NCI-H1048 (cell line): ENCODE data around the gene CYP27B1.

Experiments used
- DNase-seq: peaks from one replicate; lab custom pipeline; 2025; lab: John Stamatoyannopoulos, UW

Gene CYP27B1

DNA sequence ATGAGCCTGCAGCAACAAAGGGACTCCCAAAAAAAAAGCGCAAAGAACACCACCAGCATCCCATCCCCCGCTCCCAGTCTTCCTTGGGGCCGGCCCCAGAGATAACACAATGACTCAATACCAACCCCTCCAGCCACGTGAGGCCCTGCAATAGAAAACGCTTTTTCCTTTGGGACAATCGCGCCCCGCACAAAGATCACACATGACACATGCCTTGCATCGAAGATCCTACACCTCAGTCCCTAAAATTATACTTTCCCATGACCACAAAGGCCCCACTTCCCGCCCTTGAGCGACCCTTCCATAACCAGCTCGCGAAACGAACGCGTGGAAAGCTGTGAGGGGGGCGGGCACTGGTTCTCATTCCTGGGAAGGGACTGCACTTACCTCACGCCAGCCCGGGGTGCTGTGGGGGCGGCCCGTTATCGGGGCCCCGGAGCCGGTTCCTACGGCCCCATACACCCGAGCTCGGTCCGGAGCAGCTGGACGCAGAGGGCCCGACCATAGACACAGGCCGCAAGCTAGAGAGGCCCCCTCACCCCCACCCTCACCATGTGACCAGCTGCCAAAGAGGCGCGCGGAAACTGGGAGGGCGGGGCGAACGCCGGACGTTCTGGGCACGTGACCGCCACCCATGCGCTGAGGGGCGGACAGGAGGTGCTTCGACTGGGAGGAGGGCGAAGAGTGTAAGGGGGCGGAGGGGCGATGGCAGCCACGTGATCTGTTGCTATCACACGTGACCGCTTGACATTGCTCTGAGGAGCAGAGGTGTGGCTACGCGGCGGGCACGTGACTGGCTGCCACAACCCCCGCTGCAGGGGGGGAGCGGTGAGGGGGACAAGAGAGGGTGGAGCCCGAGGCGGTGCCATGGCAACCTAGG, 14.8 kb downstream of the CYP27B1 start, which contains the start of gene CDK4:
TSS of gene CDK4 (minus strand) at position 523 of the 880 bp plus-strand sequence. CDS start 593 bp downstream, outside the sequence.
- DNase-seq, result peak; percentile 97

DNA sequence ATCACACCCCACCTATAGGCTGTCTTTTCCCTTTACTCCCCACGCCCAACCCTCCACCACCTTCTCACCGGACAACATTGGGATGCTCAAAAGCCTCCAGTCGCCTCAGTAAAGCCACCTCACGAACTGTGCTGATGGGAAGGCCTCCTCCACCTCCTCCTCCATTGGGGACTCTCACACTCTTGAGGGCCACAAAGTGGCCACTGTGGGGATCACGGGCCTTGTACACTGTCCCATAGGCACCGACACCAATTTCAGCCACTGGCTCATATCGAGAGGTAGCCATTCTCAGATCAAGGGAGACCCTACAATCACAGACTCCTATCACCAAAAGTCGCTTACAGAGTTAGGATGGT, 15.5 kb downstream of the CYP27B1 start:
- no peak for DNase-seq

DNA sequence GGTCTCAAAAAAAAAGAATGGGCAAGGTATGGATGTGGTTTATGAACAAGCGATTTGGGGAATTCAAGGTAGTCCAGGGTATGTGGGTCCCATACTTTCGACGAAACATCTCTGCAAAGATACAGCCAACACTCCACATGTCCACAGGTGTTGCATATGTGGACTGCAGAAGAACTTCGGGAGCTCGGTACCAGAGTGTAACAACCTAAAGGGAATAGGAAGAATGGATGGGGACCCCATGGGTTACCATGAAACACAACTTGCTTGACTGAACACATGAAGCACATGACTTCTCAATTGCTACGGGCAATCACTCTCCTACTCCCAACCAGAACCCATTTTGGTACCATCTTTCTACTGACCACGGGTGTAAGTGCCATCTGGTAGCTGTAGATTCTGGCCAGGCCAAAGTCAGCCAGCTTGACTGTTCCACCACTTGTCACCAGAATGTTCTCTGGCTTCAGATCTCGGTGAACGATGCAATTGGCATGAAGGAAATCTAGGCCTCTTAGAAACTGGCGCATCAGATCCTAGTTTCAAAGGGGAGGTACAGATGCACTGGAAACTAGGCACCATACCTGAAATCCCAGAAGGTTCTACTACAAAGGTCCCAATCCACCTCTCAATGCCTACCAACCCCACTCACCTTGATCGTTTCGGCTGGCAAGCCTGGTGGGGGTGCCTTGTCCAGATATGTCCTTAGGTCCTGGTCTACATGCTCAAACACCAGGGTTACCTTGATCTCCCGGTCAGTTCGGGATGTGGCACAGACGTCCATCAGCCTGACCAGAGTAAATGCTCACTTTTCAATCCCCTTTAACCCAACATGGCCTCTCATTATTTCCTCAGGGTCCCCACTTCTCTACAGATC, 16.1 kb downstream of the CYP27B1 start:
- no peak for DNase-seq

- DNase-seq, result no peak
Measured at GRCh38 chr12:57749061-57749460, 17.8 kb downstream of the CYP27B1 start.

DNA sequence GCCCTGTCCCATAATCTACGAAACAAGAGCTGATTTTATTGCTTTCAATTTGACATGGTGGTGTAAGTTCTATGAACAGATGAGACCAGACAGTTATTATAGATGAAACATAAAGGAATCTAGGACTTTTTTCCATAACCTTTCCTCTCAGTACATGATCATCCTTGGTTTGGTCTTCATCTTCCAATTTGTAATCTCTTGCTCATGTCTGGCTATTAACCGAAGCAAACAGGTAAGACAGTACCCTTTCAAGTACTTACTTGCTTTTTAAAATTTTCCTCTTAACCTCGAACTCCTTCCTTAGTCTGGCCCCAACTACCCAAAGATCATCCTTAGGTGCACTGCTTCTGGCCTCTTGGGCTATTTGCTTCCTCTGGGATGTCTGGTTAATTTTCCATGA, 20.9 kb downstream of the CYP27B1 start:
- no peak for DNase-seq

GRCh38 chr12:57745485-57745881, 21.4 kb downstream of the CYP27B1 start:
- no peak for DNase-seq

GRCh38 chr12:57744777-57745484, 21.9 kb downstream of the CYP27B1 start, which contains the start of gene TSPAN31:
TSS of gene TSPAN31 (plus strand) at chr12:57745039. CDS start at chr12:57745155, 116 bp downstream.
- peak; percentile 90 for DNase-seq

DNA sequence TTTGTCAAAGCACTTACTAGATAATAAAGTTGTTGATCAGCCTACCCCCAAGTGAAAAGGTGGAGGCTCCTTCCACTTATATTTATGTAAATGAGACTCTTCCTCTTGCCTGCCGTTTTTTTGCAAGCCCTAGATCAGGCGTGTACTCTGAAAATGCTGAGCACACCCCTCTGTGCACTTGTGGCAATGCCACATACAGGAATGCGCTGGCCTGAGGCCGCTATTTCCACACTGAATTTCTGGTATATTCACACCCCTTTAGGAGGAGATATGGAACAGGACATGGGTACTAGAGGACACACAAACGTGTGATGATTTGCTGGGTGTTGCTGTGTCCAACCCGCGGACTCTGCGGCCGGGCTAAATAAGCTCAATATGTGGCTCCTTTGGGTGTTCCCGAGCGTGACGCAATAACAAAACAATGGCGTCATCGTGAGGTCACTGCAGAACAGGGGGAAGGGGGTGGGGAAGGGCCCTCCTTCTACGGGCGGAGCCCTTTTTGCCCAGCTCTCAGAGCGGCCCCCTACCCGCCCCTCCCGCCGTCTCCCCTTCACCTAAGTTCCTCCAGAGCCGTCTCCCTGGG, 22.6 kb downstream of the CYP27B1 start:
- peak; percentile 69 for DNase-seq

GRCh38 chr12:57743769-57744168, 23.1 kb downstream of the CYP27B1 start:
- DNase-seq, result no peak

DNA sequence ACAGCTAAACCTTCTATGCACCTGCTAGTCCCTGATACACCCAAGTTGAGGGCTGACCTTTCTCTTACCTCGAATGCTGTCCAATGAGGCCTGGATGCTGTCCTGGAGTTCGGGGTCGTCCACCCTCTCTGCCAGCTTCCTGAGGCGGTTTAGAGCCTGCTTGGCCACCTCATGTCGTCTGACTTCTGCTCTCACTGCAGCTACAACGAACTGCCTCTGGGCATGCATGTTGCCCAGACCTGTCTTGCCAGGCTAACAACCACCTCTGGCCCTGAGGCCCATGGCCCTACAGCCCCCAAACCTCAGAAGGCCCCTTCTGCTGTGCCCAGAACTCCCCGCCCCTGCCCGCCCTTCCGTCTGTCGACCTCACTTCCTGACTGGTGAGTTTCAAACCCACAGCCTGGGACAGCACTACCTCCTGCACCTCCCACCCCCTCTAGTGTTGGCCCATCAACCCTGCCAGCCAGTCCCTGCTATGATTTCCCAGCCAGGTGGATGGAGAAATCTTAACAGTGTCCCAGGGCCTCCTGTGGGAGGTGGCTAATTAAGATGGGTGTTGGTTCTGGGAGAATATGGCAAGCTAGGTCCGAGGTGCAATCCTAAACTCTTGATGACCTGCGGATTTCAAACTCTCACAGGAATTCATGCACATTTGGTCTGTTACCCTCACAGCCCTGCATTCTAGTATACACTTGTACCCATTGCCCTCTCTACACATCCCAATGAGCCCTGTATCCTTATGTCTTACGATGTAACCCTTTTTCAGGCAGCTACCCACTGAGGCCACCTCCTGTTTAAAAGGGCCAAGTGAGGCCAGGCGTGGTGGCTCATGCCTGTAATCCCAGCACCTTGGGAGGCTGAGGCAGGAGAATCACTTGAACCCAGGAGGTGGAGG, 24.8 kb downstream of the CYP27B1 start:
- no peak for DNase-seq

GRCh38 chr12:57741413-57741789, 25.5 kb downstream of the CYP27B1 start:
- DNase-seq, result no peak

GRCh38 chr12:57740656-57741412, 26.0 kb downstream of the CYP27B1 start:
- DNase-seq, result no peak

- DNase-seq, result no peak
Measured at GRCh38 chr12:57739914-57740538, 26.9 kb downstream of the CYP27B1 start.

- DNase-seq, result no peak
Measured at GRCh38 chr12:57739387-57739786, 27.5 kb downstream of the CYP27B1 start.

- DNase-seq, result no peak
Measured at GRCh38 chr12:57738661-57739237, 28.1 kb downstream of the CYP27B1 start, which contains the start of gene AGAP2. TSS of gene AGAP2 (minus strand) at chr12:57738742. CDS start at chr12:57738246, 496 bp downstream.

DNA sequence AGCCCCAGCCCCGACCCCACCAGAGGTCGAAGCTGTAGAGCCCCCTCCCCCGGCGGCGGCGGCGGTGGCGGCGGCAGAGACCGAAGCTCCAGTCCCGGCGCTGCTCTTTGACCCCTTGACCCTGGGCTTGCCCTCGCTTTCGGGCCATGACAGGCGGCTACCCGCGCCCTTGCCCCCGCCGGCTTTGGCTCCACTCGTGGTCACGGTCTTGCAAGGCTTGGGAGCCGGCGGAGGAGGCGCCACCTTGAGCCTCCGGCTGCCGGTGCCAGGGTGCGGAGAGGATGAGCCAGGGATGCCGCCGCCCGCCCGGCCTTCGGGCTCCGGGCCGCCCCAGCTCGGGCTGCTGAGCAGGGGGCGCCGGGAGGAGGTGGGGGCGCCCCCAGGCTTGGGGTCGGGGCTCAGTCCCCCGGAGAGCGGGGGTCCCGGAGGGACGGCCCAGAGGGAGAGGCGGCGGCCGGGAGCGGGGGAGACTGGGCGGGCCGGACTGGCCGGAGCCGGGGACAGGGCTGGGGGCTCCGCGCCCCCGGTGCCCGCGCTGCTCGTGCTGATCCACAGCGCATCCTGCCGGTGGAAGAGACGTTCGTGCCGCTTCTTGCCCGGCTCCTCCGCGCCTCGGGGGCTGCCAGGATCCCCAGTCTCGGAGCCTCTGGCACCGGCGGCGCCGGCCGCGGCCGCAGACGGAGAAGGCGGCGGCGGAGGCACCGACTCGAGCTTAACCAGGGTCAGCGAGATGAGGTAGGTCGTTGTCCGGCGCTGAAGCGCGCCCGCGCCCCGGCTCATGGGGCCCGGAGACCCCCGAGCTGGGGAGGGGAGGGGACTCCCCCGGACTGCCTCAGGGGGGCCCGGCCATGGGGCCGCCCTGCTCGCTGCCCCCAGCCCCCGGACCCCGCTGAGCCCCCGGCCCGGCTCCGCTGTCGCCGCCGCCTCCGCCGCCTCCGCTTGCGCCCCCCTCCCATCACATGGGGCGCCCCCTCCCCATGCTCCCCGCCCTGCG, 29.1 kb downstream of the CYP27B1 start:
- DNase-seq, result no peak

DNA sequence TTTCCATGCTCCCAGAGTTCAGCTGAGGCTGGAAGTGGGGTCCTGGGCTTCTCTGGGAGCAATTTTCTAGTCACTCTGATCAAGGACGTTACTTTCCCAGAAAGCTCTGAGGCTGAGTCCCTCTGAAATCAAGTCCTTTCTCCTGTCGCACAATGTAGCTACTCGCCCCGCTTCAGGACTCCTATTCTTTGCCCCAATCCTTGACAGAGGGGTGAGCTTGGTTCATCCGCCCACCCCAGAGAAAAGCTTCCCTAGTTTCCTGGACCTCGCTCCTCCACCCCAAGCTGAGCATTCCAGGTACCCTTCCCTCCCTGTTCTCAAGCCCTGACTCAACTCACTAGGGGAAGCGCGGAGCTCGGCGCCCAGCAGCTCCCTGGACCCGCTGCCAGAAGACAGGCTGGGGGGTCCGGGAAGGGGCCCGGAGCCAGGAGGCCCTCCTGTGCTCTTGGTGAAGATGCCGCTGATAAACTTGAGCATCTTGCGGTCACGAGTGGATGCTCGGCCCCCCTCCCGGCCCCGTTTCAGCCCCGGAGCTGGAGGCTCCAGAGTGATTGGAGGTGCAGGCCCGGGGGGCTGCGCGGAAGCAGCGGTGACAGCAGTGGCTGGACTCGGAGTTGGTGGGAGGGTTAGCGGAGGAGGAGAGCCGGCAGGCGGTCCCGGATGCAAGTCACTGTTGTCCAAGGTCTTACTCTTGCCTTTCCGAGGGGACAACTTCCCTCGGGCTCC, 30.0 kb downstream of the CYP27B1 start:
- DNase-seq, result no peak
